HL-60 (cell line): Measurements from ENCODE around the gene FTH1.

Source experiments
- DNase-seq, 2 experiments: peaks; one replicate each; pipeline ENCODE4 v3.0.0-alpha.2; 2010 to 2020; ENCODE audit warnings: low read depth in 1 of 2, low spot score in 1 of 2
- H3K27ac ChIP-seq: fragments of 250-450 bp; sonication (Bioruptor Pico); replicated peaks from 2 replicates; pipeline ENCODE4 v1.5.1; 2020; ENCODE audit warnings: mild to moderate bottlenecking, moderate library complexity
- H3K27me3 ChIP-seq: fragments of 250-450 bp; sonication (Bioruptor Pico); 2 replicates; pipeline ENCODE4 v1.5.1; 2021; ENCODE audit warnings: mild to moderate bottlenecking, moderate library complexity; ENCODE audit not compliant: insufficient read depth, poor library complexity, severe bottlenecking
- H3K4me3 ChIP-seq: replicated peaks from 2 replicates; pipeline ENCODE4 v1.5.1; 2011; ENCODE audit warnings: mild to moderate bottlenecking, control low read depth, low read length; ENCODE audit not compliant: insufficient read depth
- CTCF ChIP-seq: IDR thresholded peaks from one replicate; pipeline ENCODE4 v1.5.1; 2011; ENCODE audit warnings: low read length, control low read depth, inconsistent platforms; ENCODE audit not compliant: insufficient read depth
- GABPA ChIP-seq: IDR thresholded peaks from 2 replicates; pipeline ENCODE4 v1.6.1; 2012; ENCODE audit warnings: low read depth
- POLR2AphosphoS5 ChIP-seq: IDR thresholded peaks from 2 replicates; pipeline ENCODE4 v1.6.1; 2012; ENCODE audit warnings: low read depth
- REST ChIP-seq: IDR thresholded peaks from 2 replicates; pipeline ENCODE4 v1.6.1; 2012; ENCODE audit warnings: low read depth; ENCODE audit not compliant: insufficient replicate concordance
- SPI1 ChIP-seq: IDR thresholded peaks from 2 replicates; pipeline ENCODE4 v1.6.1; 2012; ENCODE audit warnings: low read depth, mild to moderate bottlenecking, borderline replicate concordance

The FTH1 gene

GRCh38 chr11:61946894-61947293 lies 20.5 kb downstream of the FTH1 start:
- DNase-seq, result no peak
- H3K27ac ChIP-seq, result no peak overlapping the region
- TF ChIP-seq SPI1 (no peak), POLR2AphosphoS5 (no peak), GABPA (no peak), CTCF (no peak), REST (no peak)
- H3K27me3 ChIP-seq, result no peaks in the 10 kb centered on the region
- H3K4me3 ChIP-seq, result no peak overlapping the region

- no peak for TF ChIP-seq GABPA
- no peak for TF ChIP-seq REST
- TF ChIP-seq POLR2AphosphoS5, result no peak
- TF ChIP-seq SPI1, result no peak
- TF ChIP-seq CTCF, result no peak
- DNase-seq, result no peak
- H3K27me3 ChIP-seq, result no peaks in the 10 kb centered on the region
- no peak overlapping the region for H3K27ac ChIP-seq
- H3K4me3 ChIP-seq, result no peak overlapping the region
These were observed 22.2 kb downstream of the FTH1 start for GRCh38 chr11:61945191-61945590.

GRCh38 chr11:61940466-61940865 lies 27.0 kb downstream of the FTH1 start:
- Histone ChIP-seq H3K4me3 (no peak overlapping the region), H3K27ac (no peak overlapping the region), H3K27me3 (no peaks in the 10 kb centered on the region)
- no peak for DNase-seq
- TF ChIP-seq POLR2AphosphoS5 (no peak), SPI1 (no peak), GABPA (no peak), REST (no peak), CTCF (no peak)
